ENCODE measurements around the gene SMIM17. TPM values are rescaled to one million over a fixed set of nuclear protein-coding genes. Genes with fewer than 3 reads are reported as not detected.

Gene SMIM17
- total and polyA plus RNA-seq, 2 of the 13 experiments (the other 11 are each of a cell fraction or from before 2014, with no cell fraction given), result 0.21 to 0.53 TPM

DNA sequence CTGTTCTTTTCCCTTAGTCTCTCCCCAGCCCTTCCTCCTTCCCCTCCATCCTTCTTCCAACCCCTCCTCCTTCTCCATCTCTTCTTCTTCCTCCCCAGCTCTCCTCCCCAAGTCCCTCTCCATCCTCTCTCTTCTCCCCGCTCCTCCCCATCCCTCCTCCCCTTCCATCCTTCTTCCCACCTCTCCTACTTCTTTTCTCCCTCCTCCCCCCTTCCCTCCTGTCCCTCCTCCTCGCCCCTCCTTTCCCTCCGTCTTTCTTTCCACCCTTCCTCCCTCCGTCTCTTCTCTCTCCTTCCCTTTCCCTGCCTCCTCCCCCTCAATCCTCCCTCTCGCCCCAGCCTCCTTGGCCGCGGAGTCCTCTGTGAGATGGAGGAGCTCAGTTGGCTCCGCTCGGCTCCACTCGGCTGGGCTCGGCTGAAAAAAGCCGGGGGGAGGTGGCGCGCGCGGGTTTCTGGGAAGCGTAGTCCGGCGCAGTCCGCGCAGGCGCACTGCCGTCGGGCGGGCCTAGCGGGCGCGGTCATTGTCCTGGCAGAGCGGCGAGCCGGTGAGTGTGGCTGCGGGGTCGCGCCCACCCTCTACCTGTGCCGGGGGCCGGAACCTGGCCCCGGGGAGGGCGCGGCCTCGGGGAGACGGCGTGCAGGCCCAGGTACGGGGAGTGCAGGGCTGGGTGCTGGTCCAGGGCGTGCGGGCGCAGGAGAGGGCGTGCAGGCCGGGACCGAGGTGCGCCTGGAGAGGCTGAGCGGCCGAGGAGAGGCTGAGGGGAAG is 48.0 kb upstream of the SMIM17 start, which contains the start of gene ZNF71 (continued):
- TF ChIP-seq KDM5B (CRISPR knock-in tag; IDR thresholded peaks at IDR 0.05; ENCODE audit: borderline replicate concordance) (peak; percentile 67; the same call in 1 of the 2 replicates), NONO (IDR thresholded peaks at IDR 0.05) (no peak), NONO (CRISPR knock-in tag; conservative IDR thresholded peaks at IDR 0.05) (peak; percentile 67), AHR (CRISPR knock-in tag; IDR thresholded peaks at IDR 0.05) (peak; percentile 42; the same call in 1 of the 2 replicates), ZNF460 (CRISPR knock-in tag; IDR thresholded peaks at IDR 0.05; ENCODE audit: borderline replicate concordance) (no peak), KDM3A (CRISPR knock-in tag; IDR thresholded peaks at IDR 0.05; ENCODE audit: low read depth) (peak; percentile 56; the same call in 1 of the 2 replicates), GATAD1 (CRISPR knock-in tag; IDR thresholded peaks at IDR 0.05) (0 out of 2 replicates have a peak, but pooled peaks have one; percentile 18), HCFC1 (IDR thresholded peaks at IDR 0.05; ENCODE audit: low read depth, low read length) (peak; percentile 77), MAFG (CRISPR knock-in tag; IDR thresholded peaks at IDR 0.05) (no peak), ZNF768 (CRISPR knock-in tag; IDR thresholded peaks at IDR 0.05) (peak; percentile 62), SRY (CRISPR knock-in tag; IDR thresholded peaks at IDR 0.05) (0 out of 2 replicates have a peak, but pooled peaks have one; percentile 39), HDAC1 (CRISPR knock-in tag; IDR thresholded peaks at IDR 0.05) (peak; percentile 89), SP5 (CRISPR knock-in tag; IDR thresholded peaks at IDR 0.05; ENCODE audit: borderline replicate concordance, low read depth) (no peak), MED1 (CRISPR knock-in tag; IDR thresholded peaks at IDR 0.05) (peak; percentile 29; the same call in 1 of the 2 replicates), ZSCAN25 (CRISPR knock-in tag; IDR thresholded peaks at IDR 0.05) (peak; percentile 74; the same call in 1 of the 2 replicates), FOXC1 (CRISPR knock-in tag; IDR thresholded peaks at IDR 0.05; ENCODE audit: borderline replicate concordance) (peak; percentile 63; the same call in 1 of the 2 replicates), SAP130 (CRISPR knock-in tag; IDR thresholded peaks at IDR 0.05; ENCODE audit: low read depth) (peak; percentile 79)
- TF ChIP-seq, protein P1, sequence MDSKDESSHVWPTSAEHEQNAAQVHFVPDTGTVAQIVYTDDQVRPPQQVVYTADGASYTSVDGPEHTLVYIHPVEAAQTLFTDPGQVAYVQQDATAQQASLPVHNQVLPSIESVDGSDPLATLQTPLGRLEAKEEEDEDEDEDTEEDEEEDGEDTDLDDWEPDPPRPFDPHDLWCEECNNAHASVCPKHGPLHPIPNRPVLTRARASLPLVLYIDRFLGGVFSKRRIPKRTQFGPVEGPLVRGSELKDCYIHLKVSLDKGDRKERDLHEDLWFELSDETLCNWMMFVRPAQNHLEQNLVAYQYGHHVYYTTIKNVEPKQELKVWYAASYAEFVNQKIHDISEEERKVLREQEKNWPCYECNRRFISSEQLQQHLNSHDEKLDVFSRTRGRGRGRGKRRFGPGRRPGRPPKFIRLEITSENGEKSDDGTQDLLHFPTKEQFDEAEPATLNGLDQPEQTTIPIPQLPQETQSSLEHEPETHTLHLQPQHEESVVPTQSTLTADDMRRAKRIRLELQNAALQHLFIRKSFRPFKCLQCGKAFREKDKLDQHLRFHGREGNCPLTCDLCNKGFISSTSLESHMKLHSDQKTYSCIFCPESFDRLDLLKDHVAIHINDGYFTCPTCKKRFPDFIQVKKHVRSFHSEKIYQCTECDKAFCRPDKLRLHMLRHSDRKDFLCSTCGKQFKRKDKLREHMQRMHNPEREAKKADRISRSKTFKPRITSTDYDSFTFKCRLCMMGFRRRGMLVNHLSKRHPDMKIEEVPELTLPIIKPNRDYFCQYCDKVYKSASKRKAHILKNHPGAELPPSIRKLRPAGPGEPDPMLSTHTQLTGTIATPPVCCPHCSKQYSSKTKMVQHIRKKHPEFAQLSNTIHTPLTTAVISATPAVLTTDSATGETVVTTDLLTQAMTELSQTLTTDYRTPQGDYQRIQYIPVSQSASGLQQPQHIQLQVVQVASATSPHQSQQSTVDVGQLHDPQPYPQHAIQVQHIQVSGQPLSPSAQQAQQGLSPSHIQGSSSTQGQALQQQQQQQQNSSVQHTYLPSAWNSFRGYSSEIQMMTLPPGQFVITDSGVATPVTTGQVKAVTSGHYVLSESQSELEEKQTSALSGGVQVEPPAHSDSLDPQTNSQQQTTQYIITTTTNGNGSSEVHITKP (CRISPR knock-in tag; IDR thresholded peaks at IDR 0.05; ENCODE audit: low read depth), result no peak
- TF ChIP-seq, protein P2, sequence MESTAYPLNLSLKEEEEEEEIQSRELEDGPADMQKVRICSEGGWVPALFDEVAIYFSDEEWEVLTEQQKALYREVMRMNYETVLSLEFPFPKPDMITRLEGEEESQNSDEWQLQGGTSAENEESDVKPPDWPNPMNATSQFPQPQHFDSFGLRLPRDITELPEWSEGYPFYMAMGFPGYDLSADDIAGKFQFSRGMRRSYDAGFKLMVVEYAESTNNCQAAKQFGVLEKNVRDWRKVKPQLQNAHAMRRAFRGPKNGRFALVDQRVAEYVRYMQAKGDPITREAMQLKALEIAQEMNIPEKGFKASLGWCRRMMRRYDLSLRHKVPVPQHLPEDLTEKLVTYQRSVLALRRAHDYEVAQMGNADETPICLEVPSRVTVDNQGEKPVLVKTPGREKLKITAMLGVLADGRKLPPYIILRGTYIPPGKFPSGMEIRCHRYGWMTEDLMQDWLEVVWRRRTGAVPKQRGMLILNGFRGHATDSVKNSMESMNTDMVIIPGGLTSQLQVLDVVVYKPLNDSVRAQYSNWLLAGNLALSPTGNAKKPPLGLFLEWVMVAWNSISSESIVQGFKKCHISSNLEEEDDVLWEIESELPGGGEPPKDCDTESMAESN (CRISPR knock-in tag; conservative IDR thresholded peaks at IDR 0.05), result peak; percentile 77
- TF ChIP-seq, protein P3, sequence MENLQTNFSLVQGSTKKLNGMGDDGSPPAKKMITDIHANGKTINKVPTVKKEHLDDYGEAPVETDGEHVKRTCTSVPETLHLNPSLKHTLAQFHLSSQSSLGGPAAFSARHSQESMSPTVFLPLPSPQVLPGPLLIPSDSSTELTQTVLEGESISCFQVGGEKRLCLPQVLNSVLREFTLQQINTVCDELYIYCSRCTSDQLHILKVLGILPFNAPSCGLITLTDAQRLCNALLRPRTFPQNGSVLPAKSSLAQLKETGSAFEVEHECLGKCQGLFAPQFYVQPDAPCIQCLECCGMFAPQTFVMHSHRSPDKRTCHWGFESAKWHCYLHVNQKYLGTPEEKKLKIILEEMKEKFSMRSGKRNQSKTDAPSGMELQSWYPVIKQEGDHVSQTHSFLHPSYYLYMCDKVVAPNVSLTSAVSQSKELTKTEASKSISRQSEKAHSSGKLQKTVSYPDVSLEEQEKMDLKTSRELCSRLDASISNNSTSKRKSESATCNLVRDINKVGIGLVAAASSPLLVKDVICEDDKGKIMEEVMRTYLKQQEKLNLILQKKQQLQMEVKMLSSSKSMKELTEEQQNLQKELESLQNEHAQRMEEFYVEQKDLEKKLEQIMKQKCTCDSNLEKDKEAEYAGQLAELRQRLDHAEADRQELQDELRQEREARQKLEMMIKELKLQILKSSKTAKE (CRISPR knock-in tag; IDR thresholded peaks at IDR 0.05; ENCODE audit: borderline replicate concordance), result peak; percentile 10; the same call in 1 of the 2 replicates
- TF ChIP-seq, protein P4, sequence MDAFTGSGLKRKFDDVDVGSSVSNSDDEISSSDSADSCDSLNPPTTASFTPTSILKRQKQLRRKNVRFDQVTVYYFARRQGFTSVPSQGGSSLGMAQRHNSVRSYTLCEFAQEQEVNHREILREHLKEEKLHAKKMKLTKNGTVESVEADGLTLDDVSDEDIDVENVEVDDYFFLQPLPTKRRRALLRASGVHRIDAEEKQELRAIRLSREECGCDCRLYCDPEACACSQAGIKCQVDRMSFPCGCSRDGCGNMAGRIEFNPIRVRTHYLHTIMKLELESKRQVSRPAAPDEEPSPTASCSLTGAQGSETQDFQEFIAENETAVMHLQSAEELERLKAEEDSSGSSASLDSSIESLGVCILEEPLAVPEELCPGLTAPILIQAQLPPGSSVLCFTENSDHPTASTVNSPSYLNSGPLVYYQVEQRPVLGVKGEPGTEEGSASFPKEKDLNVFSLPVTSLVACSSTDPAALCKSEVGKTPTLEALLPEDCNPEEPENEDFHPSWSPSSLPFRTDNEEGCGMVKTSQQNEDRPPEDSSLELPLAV (CRISPR knock-in tag; conservative IDR thresholded peaks at IDR 0.05; ENCODE audit: low read depth), result no peak

Measured in HepG2 (cell line).